NCI-H748 (cell line): ENCODE measurements around the gene TEX44.

Experiments
- DNase-seq: peaks from one replicate; lab custom pipeline; 2025; ENCODE audit not compliant: unreplicated experiment; lab: John Stamatoyannopoulos, UW

The TEX44 gene

DNA sequence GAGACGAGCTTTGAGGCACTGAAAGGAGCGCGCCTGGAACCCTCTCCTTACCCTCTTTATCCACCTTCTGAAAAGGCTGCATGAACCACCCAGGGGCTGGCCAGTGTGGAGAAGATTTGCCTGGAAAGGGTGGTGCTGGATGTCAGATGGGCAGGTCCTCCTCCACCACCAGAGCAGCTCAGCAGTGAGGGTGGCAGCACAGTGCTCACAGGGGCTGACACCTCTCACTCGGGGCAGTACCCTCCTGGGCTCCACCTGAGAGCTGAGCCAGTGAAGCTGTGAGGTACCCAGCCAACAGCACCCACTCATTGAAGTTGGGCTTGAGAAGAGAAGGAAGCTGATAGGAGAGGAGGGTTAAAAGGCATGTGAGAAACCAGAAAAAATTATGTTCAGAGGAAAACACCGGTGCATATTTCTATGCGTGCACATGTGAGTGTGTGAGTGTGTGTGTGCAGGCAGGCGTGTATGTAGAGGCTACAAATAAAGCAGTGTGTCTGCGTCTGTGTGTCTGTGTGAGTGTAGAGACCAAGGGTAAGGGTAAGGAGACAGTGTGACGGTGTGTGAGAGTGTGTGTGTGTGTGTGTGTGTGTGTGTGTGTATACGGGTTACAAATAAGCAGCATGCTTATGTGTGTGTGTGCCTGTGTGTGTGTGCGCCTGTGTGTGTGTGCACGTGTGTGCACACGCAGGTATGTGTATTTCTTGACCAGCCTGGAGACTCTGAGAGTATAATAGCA lies 40.7 kb downstream of the TEX44 start:
- no peak for DNase-seq

DNA sequence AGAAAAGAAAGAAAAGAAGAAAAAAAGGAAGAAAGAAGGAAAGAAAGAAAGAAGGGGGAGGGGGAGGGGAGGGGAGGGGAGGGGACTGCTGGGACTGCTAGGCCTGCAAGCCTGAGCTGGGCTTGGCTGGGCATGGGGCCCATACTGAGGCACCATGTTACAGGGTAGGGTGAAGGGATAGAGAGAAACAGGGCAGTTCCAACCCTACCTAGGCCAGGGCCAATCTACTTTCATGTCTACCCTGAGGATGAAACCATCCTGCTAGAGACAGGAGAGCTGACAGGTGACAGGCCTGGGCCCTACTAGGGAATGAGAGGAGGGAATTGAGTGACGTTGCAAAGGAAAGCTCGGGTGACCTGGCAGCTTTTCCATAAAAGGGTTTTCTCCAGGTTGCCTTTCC lies 41.7 kb downstream of the TEX44 start:
- DNase-seq = no peak

DNA sequence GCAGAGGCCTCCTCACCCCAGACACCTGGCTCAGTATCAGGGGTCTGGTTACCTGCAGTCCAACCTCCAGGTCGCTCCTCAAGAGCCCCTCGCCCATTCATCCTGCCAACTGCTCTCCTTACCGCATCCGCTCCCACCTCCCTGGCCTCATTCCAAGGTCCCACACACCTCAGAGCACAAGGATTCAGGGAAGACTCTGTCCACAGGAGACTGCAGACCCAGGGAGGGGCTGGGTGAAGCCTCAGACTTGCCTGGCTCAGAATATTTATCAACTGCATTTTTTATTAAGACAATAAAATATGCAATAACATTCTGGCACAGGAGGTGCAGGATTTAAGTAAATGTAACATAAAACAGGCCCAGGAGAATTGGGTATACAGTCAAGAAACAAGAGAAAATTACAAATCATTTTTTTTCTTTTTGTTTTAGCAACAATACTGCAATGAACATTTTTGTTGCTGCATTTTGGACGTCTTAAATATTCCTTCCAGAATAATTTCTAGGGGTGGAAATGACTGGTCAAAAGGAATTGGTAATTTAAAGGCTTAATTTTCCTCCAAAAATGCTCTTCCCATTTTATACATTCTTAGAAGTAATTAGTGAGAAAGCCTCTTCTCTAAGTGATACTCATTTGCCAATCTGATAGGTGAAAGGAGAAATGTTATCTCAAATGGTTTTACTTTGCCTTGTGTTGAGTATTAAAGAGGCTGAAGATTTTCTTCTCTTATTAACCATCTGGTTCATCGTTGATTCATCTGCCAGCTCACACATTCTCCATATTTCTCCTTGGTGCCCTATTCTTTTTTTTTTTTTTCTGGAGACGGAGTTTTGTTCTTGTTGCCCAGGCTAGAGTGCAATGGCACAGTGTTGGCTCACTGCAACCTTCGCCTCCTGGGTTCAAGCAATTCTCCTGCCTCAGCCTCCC lies 42.5 kb downstream of the TEX44 start:
- no peak for DNase-seq

DNA sequence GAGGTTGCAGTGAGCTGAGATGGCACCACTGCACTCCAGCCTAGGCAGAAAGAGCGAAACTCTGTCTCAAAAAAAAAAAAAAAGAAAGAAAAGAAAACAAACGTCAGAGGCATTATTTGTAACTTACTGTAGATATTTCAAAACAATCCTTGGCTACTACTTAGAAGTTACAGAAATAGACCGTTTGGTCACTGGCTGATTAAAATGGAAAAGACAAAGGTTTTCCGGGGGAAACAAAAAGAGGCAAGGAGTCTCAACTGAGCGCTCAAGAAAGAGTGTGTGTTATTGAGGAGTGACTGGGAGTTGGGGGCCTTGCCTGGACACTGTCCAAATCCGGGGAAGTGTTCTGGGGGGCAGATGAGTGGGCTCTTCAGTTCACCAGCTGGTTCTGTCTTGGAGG lies 47.6 kb downstream of the TEX44 start:
- no peak for DNase-seq

DNA sequence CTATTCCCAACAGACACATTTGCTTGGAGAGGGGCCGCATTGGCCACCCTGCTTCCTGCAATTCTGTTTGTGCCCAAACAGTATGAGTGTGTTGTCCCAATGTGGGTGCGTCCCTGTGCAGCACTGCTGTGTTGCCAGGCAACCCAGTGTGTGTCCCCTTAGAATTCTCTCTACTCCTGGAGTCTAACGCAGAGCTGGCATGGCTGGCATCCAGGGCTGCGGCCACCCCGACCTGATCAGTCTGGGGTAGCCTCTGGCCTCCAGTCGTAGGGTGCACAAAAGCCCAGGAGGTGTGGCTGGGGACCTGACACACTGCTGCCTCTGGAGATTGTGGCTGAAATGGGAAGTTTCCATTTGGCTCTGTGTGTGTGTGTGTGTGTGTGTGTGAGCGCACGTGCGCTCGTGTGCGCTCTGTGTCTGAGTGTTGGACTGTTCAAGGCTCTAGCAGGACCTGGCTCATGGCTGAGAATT lies 48.0 kb downstream of the TEX44 start:
- peak; percentile 77 for DNase-seq

DNA sequence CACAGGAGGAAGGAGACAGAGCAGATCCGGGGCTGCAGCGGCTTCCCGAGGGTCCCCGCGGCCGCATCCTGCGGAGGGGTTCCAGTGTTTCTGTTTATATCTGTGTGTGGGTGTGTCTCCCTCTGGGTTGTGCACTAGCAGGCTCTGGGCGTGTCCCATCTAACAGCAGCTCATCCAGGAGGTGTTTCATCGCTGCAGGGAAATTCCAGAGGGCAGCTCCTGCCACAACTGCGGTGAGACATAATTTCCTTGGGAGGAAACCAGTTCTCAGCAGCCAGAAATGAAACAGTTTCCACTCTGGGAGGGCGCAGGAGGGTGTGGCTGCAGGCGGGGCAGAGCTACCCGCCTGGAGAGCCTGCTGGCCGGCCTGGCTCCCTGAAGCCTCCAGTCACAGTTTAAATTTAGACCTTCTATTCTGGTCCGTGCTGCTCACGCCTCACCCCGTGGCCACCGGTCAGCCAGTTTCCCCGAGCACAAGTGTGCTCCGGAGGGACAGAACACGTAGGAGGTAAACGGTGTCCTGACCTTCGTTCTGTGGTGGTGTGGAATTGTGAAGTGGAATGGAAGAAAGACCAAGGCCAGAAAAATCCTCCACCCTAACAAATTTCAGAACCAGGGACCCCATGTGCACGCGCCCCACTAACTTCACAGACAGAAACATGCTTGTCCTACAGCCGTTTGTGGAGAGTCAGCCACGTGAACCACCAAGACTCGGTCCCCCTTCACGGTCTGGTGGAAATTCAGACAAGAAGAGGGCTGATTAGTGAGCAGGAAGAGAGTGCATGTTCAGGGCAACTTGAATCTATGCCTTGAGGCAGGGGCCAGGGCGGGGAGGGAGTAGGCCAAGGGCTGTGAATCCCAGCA lies 50.2 kb downstream of the TEX44 start:
- DNase-seq = peak; percentile 84

DNA sequence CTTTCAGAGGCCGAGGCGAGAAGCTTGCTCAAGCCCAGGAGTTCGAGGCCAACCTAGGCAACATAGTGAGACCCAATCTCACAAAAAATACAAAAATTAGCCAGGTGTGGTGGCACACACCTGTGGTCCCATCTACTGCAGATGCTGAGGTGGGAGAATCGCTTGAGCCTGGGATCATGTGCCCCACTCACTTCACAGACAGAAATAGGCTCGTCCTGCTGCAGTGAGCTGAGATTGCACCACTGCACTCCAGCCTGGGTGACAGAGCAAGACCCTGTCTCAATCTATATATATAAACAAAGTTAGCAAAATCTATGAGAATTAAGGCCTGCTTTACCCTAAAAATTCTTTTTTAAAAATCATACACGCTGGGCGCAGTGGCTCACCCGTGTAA lies 50.8 kb downstream of the TEX44 start:
- DNase-seq = no peak
